NK-92 (cell line): ENCODE data around the gene ZNHIT2.

ENCODE experiments used
- DNase-seq: peaks from one replicate; lab custom pipeline; 2025; ENCODE audit not compliant: unreplicated experiment; lab: John Stamatoyannopoulos, UW

ZNHIT2 gene

GRCh38 chr11:65107078-65107477 lies 10.4 kb downstream of the ZNHIT2 start:
- DNase-seq: no peak

- no peak for DNase-seq
Measured at GRCh38 chr11:65104628-65105027, 12.9 kb downstream of the ZNHIT2 start.

- no peak for DNase-seq
Measured at GRCh38 chr11:65103476-65103875, 14.0 kb downstream of the ZNHIT2 start.

GRCh38 chr11:65102142-65103095 lies 15.1 kb downstream of the ZNHIT2 start:
- DNase-seq: no peak

GRCh38 chr11:65100674-65101350 lies 16.7 kb downstream of the ZNHIT2 start:
- no peak for DNase-seq

- DNase-seq: no peak
Measured at GRCh38 chr11:65096926-65097325, 20.6 kb downstream of the ZNHIT2 start.

GRCh38 chr11:65095974-65096806 lies 21.3 kb downstream of the ZNHIT2 start, which contains the start of gene VPS51:
VPS51 (plus strand) TSS chr11:65096214; CDS start chr11:65096251, 37 bp downstream.
- DNase-seq: no peak

- DNase-seq: no peak
Measured at GRCh38 chr11:65095427-65095826, 22.1 kb downstream of the ZNHIT2 start.

- DNase-seq: no peak
Measured at GRCh38 chr11:65090628-65091027, 26.9 kb downstream of the ZNHIT2 start.

- no peak for DNase-seq
Measured at GRCh38 chr11:65089621-65090020, 27.9 kb downstream of the ZNHIT2 start.

- DNase-seq: no peak
Measured at GRCh38 chr11:65087827-65088226, 29.7 kb downstream of the ZNHIT2 start.

GRCh38 chr11:65087216-65087615 lies 30.3 kb downstream of the ZNHIT2 start:
- no peak for DNase-seq

GRCh38 chr11:65086809-65087208 lies 30.7 kb downstream of the ZNHIT2 start:
- no peak for DNase-seq

- no peak for DNase-seq
Measured at GRCh38 chr11:65085446-65085845, 32.1 kb downstream of the ZNHIT2 start.

GRCh38 chr11:65084598-65085375 lies 32.7 kb downstream of the ZNHIT2 start:
- DNase-seq: no peak

GRCh38 chr11:65083834-65084597 lies 33.5 kb downstream of the ZNHIT2 start, which contains the start of the genes CDCA5 and ZFPL1:
CDCA5 (minus strand) TSS chr11:65084040; CDS start chr11:65083978, 62 bp downstream.
ZFPL1 (plus strand) TSS chr11:65084222; CDS start chr11:65084699, 477 bp downstream.
- DNase-seq: peak; percentile 73

- no peak for DNase-seq
Measured at GRCh38 chr11:65083134-65083833, 34.2 kb downstream of the ZNHIT2 start.

GRCh38 chr11:65078786-65079342 lies 38.6 kb downstream of the ZNHIT2 start:
- no peak for DNase-seq
